Bronchial epithelial cell (primary cell): ENCODE data around the gene MLF2. TPM values are rescaled to one million over a fixed set of nuclear protein-coding genes. Genes with fewer than 3 reads are reported as not detected.

Experiments used
- DNase-seq: peaks from one replicate; pipeline ENCODE4 v3.0.0-alpha.2; 2010; ENCODE audit warnings: low read depth
- FAIRE-seq: peaks from 2 replicates; lab custom pipeline; 2011; peaks lifted over from hg19 to GRCh38; lab: Jason Lieb, UNC
- H3K27me3 ChIP-seq: 2 replicates; pipeline ENCODE4 v1.5.1; 2011; ENCODE audit warnings: low read length; ENCODE audit not compliant: control insufficient read depth, insufficient read depth
- H3K36me3 ChIP-seq: 2 replicates; pipeline ENCODE4 v1.5.1; 2011; ENCODE audit warnings: low read length; ENCODE audit not compliant: control insufficient read depth, insufficient read depth
- H3K4me3 ChIP-seq: 2 replicates; pipeline ENCODE4 v1.5.1; 2011; ENCODE audit warnings: mild to moderate bottlenecking, low read depth, low read length, control low read depth
- total RNA-seq: library from RNA; depleted of rRNA; stranded (reverse); fragments of >200 nt; gene quantifications from 2 replicates; pipeline ENCODE4 v1.2.1, GENCODE V29; 2014
- TF ChIP-seq, protein P1 (sequence below): IDR thresholded peaks from 2 replicates; pipeline ENCODE4 v1.5.1; 2011; ENCODE audit warnings: mild to moderate bottlenecking, moderate library complexity, low read length, control low read depth, inconsistent platforms; ENCODE audit not compliant: insufficient read depth, severe bottlenecking

Gene MLF2
- total RNA-seq, 1 donor from 2014 or later = 136 TPM

- DNase-seq (no peak), FAIRE-seq (no peak)
- Histone ChIP-seq H3K4me3 (no peak overlapping the region), H3K27me3 (no peaks in the 10 kb centered on the region), H3K36me3 (peaks cover 6% of the 10 kb centered on the region)
- TF ChIP-seq, protein P1, sequence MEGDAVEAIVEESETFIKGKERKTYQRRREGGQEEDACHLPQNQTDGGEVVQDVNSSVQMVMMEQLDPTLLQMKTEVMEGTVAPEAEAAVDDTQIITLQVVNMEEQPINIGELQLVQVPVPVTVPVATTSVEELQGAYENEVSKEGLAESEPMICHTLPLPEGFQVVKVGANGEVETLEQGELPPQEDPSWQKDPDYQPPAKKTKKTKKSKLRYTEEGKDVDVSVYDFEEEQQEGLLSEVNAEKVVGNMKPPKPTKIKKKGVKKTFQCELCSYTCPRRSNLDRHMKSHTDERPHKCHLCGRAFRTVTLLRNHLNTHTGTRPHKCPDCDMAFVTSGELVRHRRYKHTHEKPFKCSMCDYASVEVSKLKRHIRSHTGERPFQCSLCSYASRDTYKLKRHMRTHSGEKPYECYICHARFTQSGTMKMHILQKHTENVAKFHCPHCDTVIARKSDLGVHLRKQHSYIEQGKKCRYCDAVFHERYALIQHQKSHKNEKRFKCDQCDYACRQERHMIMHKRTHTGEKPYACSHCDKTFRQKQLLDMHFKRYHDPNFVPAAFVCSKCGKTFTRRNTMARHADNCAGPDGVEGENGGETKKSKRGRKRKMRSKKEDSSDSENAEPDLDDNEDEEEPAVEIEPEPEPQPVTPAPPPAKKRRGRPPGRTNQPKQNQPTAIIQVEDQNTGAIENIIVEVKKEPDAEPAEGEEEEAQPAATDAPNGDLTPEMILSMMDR = no peak
Measured at GRCh38 chr12:6774499-6775062, 21.6 kb upstream of the MLF2 start.

DNA sequence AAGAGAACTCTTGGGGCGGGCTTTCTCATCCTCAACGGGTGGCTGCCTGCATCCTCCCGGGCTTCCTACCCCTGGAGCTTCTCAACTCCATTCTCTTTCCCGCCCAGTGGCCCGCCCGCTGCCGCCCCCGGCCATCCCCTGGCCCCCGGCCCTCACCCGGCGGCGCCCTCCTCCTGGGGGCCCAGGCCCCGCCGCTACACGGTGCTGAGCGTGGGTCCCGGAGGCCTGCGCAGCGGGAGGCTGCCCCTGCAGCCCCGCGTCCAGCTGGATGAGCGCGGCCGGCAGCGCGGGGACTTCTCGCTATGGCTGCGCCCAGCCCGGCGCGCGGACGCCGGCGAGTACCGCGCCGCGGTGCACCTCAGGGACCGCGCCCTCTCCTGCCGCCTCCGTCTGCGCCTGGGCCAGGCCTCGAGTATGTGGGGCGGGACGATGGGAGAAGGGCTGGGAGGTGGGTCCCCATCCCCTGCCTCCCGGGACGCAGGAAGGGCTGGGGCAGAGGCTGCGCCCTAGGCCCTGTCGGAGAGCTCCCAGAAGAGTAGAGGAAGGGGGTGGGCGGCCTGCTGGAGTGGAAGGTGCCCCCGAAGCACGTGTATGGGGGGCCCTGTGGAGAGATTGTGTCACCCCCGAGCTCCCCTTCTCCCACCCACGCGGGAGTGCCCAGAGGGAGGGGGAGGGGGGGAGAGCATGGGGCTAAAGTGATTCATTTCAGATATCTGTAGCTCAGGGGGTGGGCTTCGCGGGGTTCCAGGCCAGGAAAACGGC is 20.8 kb upstream of the MLF2 start:
- no peak for DNase-seq
- FAIRE-seq = no peak
- Histone ChIP-seq H3K27me3 (no peaks in the 10 kb centered on the region), H3K4me3 (no peak overlapping the region), H3K36me3 (peaks cover 7% of the 10 kb centered on the region)
- TF ChIP-seq, protein P1 = no peak

- H3K4me3 ChIP-seq = no peak overlapping the region
- no peak for FAIRE-seq
- H3K36me3 ChIP-seq = peaks cover 7% of the 10 kb centered on the region
- H3K27me3 ChIP-seq = no peaks in the 10 kb centered on the region
- TF ChIP-seq, protein P1 = no peak
- no peak for DNase-seq
Measured at GRCh38 chr12:6772726-6773589, 20.0 kb upstream of the MLF2 start.

DNA sequence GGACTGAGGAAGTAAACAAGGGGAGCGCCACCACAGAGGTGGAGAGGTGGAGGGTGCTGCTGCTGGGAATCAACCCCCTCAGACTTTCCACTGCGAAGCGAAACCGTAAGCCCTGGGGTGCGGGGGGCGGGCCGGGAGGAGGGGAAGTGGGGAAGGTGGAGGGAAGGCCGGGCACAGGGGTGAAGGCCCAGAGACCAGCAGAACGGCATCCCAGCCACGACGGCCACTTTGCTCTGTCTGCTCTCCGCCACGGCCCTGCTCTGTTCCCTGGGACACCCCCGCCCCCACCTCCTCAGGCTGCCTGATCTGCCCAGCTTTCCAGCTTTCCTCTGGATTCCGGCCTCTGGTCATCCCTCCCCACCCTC is 19.4 kb upstream of the MLF2 start, which contains the start of gene LAG3:
LAG3 (plus strand) TSS at position 190 of the 365 bp plus-strand sequence. CDS start 333 bp downstream, outside the sequence.
- H3K27me3 ChIP-seq = no peaks in the 10 kb centered on the region
- H3K36me3 ChIP-seq = peaks cover 7% of the 10 kb centered on the region
- TF ChIP-seq, protein P1 = no peak
- DNase-seq (no peak), FAIRE-seq (no peak)
- no peak within 1 kb of the TSS for H3K4me3 ChIP-seq

- DNase-seq (no peak), FAIRE-seq (no peak)
- Histone ChIP-seq H3K4me3 (no peak overlapping the region), H3K36me3 (peaks cover 7% of the 10 kb centered on the region), H3K27me3 (no peaks in the 10 kb centered on the region)
- TF ChIP-seq, protein P1 = no peak
Measured at GRCh38 chr12:6771509-6772330, 18.8 kb upstream of the MLF2 start.
